ENCODE results near the gene RPL37A. TPM values are rescaled to one million over a fixed set of nuclear protein-coding genes. Genes with fewer than 3 reads are reported as not detected.

RPL37A gene
- total and polyA plus RNA-seq, 4 donors, result 2,015 to 4,048 (median 2,822) TPM

DNA sequence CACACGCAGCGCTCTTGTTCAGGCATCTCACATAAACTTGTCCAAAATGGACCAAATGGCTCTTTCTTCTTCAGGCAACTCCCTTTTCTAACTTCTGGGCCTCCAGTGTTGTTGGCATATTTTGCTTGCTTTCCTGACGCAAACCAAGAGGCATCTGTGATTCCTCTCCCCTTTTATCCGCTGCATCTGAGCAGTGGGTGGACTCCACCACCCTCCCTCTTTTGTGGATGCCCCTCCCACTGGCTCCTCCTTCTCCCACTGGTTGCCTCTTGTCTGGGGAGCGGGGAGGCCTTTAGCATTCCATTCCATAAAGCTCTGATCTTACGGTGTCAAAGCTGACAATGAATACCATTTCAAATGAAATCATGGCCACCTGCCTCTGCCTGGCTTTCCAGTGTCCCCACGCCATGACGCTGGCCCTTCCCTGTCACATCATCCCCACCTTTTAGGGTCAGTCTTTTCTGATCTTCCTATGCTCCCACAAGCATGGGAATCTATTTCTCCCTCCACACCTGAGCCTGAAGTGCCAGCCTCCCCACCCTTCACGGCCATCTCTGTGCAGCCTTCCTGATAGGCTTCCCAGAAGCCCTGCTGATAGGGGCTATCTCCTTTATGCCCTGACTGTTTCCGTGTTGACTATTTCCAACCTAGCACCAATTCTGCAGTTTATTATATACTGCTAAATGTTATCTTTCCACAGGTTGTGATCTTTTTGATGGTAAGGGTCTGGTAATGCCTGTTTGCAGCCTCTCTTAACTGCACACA, 51.5 kb downstream of the RPL37A start:
- ATAC-seq (ENCODE audit: insufficient read depth, low FRiP score), result no peak
- no peak overlapping the region for H3K27ac ChIP-seq (ENCODE audit: low read depth in 1 of 2, low read length in 1 of 2)
- no peaks in the 10 kb centered on the region for H3K9me3 ChIP-seq (ENCODE audit: control insufficient read depth in 4 of 4, insufficient read depth in 3 of 4, low read length in 3 of 4)
- H3K9ac ChIP-seq (ENCODE audit: insufficient read depth in 1 of 2, low read length in 2 of 2), result no peak overlapping the region
- H3K36me3 ChIP-seq (ENCODE audit: control insufficient read depth in 4 of 4, insufficient read depth in 4 of 4, low read length in 4 of 4), result no peaks in the 10 kb centered on the region
- 94 to 97% methylated on average over 10 of the region's 10 CpGs for WGBS, 2 donors
- no peak for DNase-seq
- peaks cover 0 to 11% (median 8%) of the 10 kb centered on the region in 5 donors for H3K4me1 ChIP-seq (ENCODE audit: control insufficient read depth in 5 of 5, insufficient read depth in 5 of 5, low read length in 5 of 5)
- H3K4me3 ChIP-seq, result no peak overlapping the region
- no peaks in the 10 kb centered on the region for H3K27me3 ChIP-seq (ENCODE audit: control insufficient read depth in 3 of 3, insufficient read depth in 3 of 3, low read length in 2 of 3)
- TF ChIP-seq, protein P1, sequence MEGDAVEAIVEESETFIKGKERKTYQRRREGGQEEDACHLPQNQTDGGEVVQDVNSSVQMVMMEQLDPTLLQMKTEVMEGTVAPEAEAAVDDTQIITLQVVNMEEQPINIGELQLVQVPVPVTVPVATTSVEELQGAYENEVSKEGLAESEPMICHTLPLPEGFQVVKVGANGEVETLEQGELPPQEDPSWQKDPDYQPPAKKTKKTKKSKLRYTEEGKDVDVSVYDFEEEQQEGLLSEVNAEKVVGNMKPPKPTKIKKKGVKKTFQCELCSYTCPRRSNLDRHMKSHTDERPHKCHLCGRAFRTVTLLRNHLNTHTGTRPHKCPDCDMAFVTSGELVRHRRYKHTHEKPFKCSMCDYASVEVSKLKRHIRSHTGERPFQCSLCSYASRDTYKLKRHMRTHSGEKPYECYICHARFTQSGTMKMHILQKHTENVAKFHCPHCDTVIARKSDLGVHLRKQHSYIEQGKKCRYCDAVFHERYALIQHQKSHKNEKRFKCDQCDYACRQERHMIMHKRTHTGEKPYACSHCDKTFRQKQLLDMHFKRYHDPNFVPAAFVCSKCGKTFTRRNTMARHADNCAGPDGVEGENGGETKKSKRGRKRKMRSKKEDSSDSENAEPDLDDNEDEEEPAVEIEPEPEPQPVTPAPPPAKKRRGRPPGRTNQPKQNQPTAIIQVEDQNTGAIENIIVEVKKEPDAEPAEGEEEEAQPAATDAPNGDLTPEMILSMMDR (IDR thresholded peaks at IDR 0.05; ENCODE audit: control extremely low read depth, extremely low read depth), result no peak

DNA sequence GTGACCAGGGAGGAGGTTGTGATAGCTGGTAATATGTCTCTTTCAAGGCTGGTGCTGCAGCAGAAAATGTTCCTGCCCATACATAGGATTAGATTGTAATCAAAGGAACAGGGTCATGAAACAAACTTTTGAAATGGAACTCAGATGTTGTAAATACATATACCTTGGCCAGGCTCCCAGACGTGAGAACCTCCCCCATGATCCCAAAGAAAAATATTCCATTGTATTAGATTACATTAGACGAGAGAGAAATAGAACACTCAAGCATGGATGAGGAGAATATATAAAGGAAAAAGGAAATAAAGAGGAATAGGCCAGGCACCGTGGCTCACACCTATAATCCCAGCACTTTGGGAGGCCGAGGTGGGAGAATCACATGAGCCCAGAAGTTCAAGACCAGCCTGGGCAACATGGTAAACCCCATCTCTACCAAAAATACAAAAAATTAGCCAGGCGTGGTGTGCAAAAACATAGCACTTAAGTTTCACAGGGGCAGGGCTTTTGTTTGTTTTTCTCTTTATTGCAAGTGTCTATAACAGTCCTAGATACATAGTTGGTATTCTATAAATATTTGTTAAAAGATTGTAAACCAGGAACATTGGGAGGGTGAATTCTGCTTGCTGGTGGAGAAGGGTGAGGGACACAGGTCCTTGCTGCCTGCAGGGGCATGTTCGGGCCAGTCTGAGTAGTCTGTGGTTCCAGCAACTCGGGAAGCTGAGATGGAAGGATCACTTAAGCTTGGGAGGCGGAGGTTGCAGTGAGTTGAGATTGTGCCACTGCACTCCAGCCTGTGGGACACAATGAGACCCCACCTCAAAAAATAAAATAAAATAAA, 52.8 kb downstream of the RPL37A start:
- peak in 2 of 3 donors; percentile 42 to 60 for DNase-seq

DNA sequence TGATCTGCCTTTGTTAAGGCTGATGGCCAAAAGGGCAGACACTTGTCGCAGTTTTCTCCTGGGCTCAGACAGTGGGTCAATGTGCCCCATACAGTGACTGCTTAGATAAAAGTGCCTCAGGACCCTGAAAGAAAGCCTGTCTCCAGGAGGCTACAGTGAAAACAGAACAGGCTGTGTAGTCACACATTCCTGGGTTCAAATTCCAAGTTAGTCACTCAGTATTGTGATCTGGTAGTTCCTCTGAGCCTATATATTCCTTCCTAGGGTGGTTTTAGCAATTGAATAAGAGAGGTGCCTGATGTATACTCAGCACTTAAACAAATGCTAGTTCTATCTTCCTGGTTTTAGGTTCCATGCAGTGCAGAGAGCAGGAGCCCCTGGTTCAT, 54.4 kb downstream of the RPL37A start:
- Histone ChIP-seq H3K27me3 (ENCODE audit: control insufficient read depth in 3 of 3, insufficient read depth in 3 of 3, low read length in 2 of 3) (no peaks in the 10 kb centered on the region), H3K4me1 (ENCODE audit: control insufficient read depth in 5 of 5, insufficient read depth in 5 of 5, low read length in 5 of 5) (peaks cover 0 to 12% (median 8%) of the 10 kb centered on the region in 5 donors), H3K27ac (ENCODE audit: low read depth in 1 of 2, low read length in 1 of 2) (no peak overlapping the region), H3K36me3 (ENCODE audit: control insufficient read depth in 4 of 4, insufficient read depth in 4 of 4, low read length in 4 of 4) (no peaks in the 10 kb centered on the region), H3K4me3 (no peak overlapping the region), H3K9me3 (ENCODE audit: control insufficient read depth in 4 of 4, insufficient read depth in 3 of 4, low read length in 3 of 4) (no peaks in the 10 kb centered on the region), H3K9ac (ENCODE audit: insufficient read depth in 1 of 2, low read length in 2 of 2) (no peak overlapping the region)
- WGBS, 2 donors, result 95 to 97% methylated on average over 1 of the region's 1 CpG
- DNase-seq (no peak), ATAC-seq (ENCODE audit: insufficient read depth, low FRiP score) (no peak)
- TF ChIP-seq, protein P1 (IDR thresholded peaks at IDR 0.05; ENCODE audit: control extremely low read depth, extremely low read depth), result no peak

More for the DNA sequence above, 52.8 kb downstream of the RPL37A start:
- Histone ChIP-seq H3K4me1 (ENCODE audit: control insufficient read depth in 5 of 5, insufficient read depth in 5 of 5, low read length in 5 of 5) (peaks cover 0 to 15% (median 8%) of the 10 kb centered on the region in 5 donors), H3K27me3 (ENCODE audit: control insufficient read depth in 3 of 3, insufficient read depth in 3 of 3, low read length in 2 of 3) (no peaks in the 10 kb centered on the region), H3K9me3 (ENCODE audit: control insufficient read depth in 4 of 4, insufficient read depth in 3 of 4, low read length in 3 of 4) (no peaks in the 10 kb centered on the region), H3K36me3 (ENCODE audit: control insufficient read depth in 4 of 4, insufficient read depth in 4 of 4, low read length in 4 of 4) (no peaks in the 10 kb centered on the region), H3K4me3 (no peak overlapping the region), H3K27ac (ENCODE audit: low read depth in 1 of 2, low read length in 1 of 2) (no peak overlapping the region), H3K9ac (ENCODE audit: insufficient read depth in 1 of 2, low read length in 2 of 2) (no peak overlapping the region)
- ATAC-seq (ENCODE audit: insufficient read depth, low FRiP score), result no peak
- 58 to 79% methylated on average over 8 of the region's 8 CpGs for WGBS, 2 donors
- TF ChIP-seq, protein P1 (IDR thresholded peaks at IDR 0.05; ENCODE audit: control extremely low read depth, extremely low read depth), result no peak

Other genes starting within 250 kb of the RPL37A start
- under 1 TPM; 0.06 to 0.34 TPM for gene MARCHF4, start 126.4 kb upstream of the RPL37A start, total RNA-seq
- gene MARCHF4, start 126.4 kb upstream of the RPL37A start, polyA plus RNA-seq, result under 1 TPM; 0.04 to 0.13 TPM
- gene SMARCAL1, start 86.4 kb upstream of the RPL37A start, total RNA-seq, result 10 to 100 TPM; 18.0 to 28.6 TPM
- gene SMARCAL1, start 86.4 kb upstream of the RPL37A start, polyA plus RNA-seq, result 1 to 10 TPM; 5.2 to 8.9 TPM
- 100 to 1,000 TPM in 1 of 2 donors, 10 to 100 TPM in 1; 75.9 to 104 TPM for gene IGFBP2, start 134.6 kb downstream of the RPL37A start, total RNA-seq
- gene IGFBP2, start 134.6 kb downstream of the RPL37A start, polyA plus RNA-seq, result 10 to 100 TPM; 50.5 to 86.4 TPM
- 100 to 1,000 TPM; 139 to 196 TPM for gene IGFBP5, start 196.7 kb downstream of the RPL37A start, total RNA-seq
- gene IGFBP5, start 196.7 kb downstream of the RPL37A start, polyA plus RNA-seq, result 10 to 100 TPM; 22.2 to 34.4 TPM